HG03135 (cell line): ENCODE measurements around the gene PPP2R5A.
"Not testable (repeated sequence)": the region's sequence is repeated elsewhere in the genome, so short reads cannot be mapped to it uniquely, and the experiment has no call there.

ENCODE experiments used
- ATAC-seq: cut with Tn5 transposase; IDR thresholded peaks from one replicate; pipeline ENCODE4 v1.9.1; 2021; ENCODE audit warnings: mild to moderate bottlenecking, moderate library complexity; ENCODE audit not compliant: unreplicated experiment

The PPP2R5A gene

DNA sequence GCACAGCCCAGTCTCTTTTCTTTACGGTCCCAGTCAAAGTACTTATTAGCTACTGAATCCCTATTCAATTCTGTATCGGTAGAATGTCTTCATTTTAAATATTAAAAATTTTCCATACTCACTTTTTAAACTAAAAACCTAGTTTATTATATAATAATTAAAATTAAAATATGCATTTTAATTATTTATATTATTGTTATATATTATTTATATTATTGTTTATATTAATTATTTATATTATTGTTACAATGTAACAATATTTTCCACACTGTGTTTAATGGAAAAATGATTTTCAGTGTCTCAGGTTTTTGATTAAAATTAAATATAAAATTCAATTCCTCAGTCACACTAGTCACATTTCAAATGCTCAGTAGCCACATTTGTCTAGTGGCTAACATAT, 18.2 kb upstream of the PPP2R5A start:
- no peak for ATAC-seq

DNA sequence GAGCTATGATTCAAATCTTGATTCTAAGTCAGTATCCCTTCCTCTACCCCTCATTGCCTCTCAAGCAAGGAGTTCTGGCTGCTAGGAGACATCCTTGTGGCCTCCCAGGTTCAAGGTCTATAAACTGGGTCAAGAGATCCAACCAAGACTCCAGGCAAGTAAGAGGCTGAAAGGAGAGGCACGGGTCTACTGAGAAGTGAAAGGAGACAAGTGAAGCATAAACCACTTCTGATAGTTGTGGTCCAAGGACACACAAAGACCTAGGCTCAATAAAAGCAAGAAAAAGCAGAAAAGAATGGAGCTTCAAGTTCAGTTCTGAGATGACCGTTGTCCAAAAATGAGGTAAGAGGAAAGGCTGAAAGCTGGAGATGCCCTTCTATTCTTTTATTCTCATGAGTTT, 17.8 kb upstream of the PPP2R5A start:
- no peak for ATAC-seq

DNA sequence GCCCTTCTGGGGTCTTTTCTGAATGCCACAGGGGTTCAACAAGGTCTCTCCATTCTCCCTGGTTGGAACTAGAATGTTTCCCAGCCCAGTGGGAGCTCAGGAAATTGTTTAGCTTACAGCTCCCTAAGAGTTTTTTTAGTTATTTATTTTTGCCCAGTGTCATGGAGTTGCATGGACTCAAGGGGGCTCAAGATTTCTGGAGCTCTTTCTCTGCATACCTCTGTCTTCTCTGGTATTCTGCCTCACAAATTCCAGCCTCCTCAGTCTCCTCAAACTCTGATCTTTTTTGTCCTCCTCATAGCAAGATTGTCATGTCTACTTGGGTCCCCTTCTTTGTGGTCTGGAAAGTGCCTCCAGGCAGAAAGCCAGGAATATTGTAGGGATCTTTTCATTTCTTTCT, 15.9 kb upstream of the PPP2R5A start:
- ATAC-seq: no peak

DNA sequence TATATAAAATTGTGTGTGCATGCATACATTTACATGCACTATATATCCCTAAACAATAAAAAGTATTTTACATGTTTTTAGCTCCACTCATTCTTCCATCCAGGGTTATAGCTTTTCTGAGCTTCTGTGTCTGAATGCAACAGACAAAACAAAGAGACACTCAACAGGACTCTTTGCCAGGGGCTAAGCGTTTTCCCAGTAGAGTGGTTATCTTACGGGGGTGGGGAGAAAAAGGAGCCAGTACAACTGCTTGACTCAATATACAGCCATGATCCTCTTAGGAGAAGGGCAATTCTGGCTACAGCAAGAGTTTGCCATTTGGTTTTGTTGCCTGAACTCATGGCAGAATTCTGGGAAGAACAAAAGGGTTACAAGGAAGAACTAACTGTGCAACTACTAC, 14.6 kb upstream of the PPP2R5A start:
- ATAC-seq: no peak

DNA sequence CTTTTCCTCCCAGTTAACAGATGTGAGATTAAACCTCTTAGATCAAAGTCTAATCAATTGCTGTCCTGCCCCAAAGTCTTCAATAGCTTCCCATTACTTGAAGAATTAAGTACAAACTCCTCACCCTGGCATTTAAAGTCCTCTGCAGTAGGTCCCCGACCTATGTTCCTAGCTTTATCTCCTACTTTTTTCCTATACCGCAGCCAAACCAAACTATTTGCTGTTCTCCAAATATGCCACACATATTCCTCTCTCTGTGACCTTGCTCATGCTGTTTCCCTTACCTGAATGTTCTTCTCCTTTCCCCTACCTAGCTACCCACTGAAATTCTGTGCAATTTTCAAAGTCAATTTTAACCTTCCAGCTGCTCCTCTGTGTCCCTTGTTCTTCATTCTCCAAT, 14.0 kb upstream of the PPP2R5A start:
- ATAC-seq: no peak

DNA sequence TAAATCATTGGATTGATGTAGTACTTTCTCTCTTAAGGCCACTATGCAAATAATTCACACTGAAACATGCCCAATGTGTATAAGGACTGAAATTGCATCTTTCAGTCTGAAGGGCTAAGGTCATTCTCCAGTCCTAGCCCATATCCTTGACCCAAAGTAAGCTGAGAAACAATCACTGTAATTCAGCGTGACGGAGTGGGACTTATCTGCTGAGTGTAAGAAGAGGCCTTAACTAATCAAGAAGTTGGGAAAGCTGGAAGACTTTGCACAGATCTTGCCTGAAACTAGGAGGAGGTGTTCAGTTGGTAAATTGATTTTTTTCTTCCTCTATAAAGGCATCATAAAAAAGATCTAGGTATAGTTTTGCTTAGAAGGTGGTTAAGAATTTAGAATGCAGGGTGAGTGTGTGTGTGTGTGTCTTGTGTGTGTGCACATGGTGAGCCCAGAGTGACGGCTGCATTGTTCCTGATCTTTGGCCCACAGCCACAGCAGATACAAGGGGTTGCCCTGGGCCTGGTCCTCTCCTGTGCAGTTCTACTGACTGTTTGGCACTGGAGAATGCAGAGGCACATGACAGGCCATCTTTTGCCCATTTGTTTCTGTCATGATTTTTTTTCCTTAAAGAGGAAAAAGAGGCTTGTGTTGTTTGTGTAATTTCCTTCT, 13.3 kb upstream of the PPP2R5A start:
- ATAC-seq: no peak

DNA sequence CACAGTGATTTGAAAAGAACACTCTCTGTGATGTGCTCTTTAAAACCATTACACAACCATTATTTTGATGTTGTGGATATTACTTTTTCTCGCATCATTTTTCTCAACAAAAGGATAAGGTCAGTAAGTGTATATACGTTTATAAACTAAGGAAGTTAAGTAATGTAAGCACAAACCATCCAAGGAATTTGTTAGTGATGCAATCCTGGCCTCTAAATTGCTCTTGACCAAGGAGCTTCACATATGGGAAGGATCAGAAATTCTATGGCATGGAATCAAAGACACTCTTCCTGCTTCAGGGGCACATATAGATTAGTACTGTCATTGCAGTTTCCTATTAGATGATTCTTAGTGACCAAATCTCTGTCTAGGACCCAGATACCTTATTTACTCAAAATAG, 3.6 kb upstream of the PPP2R5A start:
- ATAC-seq: no peak

DNA sequence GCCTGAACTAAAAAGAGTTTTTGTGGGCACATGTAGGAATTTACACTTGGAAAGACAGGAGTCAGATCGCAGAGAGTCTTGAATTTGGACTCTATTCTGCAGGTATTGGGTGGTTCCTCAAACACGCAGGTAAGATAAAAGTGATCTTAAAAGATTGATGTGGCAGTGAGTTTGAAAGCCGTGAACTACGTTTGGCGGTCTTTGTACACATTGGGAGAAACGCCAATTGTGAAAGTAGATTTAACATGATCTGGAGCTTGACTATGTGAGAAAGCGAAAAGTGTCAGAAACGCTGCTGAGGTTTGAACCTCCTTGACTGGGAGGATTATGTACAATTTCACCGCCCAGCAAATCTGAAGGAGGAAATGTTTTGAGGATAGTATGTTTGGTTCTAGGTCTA, 1.5 kb upstream of the PPP2R5A start:
- no peak for ATAC-seq

DNA sequence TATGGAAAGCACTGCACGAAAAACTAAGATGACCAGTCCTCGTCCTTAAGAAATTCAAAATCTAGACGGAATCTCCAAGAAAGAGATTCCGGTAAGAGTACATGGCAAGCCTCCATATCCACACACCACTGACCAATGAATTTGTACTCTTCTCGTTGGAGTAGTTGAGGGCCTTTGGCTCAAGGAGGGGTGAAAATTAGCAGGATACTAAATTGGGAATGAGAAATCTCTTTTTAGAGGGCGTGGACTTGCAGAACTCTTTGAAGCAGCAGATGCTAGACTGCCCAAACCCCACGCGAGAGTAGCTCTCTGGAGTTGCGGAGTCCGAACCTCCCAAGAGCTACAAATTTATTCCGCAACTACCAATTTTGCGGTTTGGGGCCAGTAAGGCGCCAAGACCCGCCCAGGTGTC, 872 bp upstream of the PPP2R5A start:
- no peak for ATAC-seq

DNA sequence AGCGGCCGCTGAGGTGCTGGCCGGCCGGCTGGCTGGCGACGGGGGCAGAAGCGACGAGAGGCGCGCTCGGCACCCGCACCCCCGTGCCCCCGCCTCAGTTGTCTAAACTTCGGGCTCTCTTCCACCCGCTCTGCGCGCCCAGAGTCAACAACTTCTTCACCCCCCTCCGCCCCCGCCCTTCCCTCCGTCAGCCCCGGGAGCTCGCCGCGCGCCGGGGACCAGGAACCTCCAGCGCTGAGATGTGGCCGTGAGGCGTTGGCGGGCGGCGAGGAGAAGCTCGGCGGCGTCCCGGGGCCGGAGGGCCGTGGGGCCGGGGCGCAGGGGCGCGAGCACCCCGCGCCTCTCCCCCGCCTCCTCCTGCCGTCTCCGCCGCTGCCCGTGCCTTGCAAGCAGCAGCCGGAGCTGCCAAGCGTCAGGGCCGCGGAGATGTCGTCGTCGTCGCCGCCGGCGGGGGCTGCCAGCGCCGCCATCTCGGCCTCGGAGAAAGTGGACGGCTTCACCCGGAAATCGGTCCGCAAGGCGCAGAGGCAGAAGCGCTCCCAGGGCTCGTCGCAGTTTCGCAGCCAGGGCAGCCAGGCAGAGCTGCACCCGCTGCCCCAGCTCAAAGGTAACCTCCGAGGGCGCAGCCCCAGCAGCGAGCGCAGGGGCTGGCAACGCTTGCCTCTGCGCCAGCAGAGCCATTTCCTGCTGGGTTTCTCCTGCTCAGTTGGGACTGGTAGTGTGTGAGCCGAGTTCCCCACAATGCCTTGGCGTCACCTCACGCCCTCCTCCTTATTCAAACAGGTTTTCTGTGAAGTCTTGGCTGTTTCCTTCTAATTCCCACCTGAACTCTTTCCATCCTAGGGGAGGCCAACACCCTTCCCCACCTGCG, 710 bp downstream of the PPP2R5A start:
- peak; percentile 13 for ATAC-seq

DNA sequence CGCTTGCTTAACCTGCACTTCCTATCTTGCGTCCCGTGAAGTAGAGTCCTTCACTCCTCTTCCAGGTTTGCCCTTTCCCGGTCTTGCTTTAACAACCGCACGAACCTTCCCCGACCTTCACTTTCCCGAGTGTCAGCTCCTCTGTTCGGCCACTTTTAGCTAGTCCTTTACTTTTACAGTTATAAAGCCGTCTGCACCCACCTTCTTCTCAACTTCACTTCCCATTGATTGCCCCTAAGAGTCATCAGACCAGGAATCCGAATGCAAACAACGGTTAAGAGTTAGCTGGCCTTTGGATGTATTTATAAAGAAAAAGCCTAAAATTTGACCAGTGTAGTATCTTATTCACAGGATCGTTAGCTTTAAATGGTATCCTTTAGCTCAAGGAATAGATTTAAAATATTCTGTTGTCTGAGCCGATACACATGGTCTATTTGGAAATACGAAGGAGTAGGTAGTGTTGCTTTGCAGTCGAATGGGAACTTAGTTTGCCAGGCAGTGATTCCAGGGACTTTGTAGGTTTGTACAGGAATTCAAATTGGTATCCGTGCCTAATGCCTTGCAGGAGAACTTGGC, 1.4 kb downstream of the PPP2R5A start:
- ATAC-seq: no peak

DNA sequence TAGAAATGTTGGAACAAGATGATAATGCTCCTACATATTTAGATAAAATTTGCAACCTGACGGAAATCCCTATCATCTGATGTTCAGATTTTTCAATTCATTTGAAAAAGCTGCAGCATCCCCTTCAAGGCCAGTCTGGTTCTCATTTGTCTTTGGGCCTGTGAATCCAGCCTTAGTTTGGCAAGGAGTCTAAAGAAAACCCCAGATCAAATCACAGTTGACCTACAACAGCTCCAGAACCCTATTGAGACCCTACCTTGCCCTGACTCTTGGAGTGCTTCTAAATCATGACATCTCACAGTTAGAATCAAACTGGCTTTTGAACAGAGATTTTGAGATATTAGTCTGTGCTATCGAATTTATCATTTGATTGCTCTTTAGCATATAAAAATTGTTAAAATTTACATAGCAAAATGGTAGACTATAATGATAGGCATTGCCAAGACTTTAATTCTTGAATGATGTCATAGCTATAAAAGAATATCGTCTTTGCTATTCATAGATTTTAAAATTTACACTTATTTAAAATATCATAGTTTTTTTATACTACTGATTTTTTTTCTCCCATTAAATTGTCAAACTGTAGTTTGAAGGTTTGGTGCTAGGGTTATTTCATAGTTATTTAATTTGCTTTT, 2.2 kb downstream of the PPP2R5A start:
- no peak for ATAC-seq

DNA sequence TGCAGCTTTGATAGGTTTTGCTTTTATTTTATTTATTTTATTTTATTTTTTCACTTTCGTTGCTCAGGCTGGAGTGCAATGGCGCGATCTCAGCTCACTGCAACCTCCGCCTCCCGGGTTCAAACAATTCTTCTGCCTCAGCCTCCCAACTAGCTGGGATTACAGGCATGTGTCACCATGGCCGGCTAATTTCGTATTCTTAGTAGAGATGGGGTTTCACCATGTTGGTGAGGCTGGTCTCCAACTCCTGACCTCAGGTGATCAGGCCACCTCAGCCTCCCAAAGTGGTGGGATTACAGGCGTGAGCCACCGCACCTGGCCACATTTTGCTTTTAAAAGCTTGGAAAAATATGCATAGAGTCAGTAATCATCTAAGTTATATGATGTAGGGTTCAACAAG, 2.8 kb downstream of the PPP2R5A start:
- ATAC-seq: not testable (repeated sequence)

DNA sequence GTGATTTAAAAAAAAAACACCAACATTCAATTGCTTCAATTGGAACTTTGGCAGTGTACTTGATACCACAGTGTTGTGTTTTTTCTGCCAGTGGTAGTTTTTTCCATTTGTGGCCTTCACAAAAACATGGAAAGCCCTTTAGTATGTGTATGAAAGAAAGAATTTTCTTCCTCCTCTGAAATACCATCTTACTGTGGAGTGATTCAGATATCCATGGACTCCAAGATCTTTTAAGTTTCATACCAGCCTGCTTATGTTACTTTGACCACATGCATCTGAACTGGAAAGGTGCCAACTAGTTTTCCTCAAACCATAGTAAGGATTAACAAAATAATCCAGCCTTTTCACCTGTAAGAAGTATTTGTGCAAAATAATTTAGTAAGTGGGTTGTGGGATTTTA, 3.4 kb downstream of the PPP2R5A start:
- ATAC-seq: no peak

DNA sequence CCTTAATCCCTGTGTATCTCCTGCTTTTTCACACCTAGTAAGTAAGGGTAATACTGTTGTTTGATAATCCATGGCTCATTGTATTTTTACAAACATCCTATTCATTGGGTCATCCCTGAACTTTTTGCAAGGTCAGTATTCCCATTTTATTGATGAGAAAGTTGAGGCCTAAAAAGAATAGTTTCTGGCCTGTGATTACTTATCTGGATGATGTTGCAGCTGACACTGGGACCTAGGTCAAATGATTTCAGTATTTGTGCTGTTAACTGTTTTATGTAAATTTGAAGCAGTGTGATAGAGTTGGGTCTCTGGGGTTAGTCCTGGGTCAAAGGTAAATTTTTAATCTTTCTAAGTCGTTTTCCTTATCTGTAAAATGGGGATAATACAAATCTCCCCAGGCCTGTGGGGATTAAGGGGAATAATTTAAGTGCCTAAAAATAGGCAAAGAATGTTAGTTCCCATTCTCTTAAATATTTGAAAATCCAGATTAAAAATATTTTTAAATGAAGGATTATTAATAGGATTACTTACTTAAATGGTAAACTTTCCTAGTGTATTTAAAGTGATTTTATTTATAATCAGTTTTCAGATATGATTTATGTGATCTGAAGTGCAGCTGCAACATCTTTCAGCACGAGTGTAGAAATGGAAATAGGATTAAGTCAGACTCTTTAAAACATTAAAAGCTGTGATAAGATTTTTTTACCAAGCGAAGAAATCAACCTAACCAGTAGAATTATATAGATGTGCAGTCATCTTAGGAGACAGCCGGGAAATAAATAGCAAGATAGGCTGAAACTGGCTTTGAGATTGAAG, 4.3 kb downstream of the PPP2R5A start:
- no peak for ATAC-seq

DNA sequence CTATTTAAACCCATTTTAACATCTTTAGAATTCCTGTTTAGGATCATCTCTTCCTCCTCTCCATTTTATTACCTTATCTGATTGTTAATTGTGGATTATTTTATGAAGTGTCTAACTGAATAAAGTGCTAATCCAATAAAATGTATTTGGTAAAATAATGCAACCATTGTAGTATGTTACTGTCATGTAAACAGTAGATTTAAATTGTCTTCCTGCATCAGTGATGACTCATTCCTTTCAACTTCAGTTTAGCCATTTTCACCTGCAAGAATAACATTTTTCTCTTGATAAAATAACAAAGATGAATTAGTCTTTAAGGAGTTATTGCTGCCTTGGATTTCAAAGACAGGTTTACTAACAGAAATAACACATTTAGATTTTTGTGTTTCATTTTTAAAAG, 5.4 kb downstream of the PPP2R5A start:
- ATAC-seq: no peak

DNA sequence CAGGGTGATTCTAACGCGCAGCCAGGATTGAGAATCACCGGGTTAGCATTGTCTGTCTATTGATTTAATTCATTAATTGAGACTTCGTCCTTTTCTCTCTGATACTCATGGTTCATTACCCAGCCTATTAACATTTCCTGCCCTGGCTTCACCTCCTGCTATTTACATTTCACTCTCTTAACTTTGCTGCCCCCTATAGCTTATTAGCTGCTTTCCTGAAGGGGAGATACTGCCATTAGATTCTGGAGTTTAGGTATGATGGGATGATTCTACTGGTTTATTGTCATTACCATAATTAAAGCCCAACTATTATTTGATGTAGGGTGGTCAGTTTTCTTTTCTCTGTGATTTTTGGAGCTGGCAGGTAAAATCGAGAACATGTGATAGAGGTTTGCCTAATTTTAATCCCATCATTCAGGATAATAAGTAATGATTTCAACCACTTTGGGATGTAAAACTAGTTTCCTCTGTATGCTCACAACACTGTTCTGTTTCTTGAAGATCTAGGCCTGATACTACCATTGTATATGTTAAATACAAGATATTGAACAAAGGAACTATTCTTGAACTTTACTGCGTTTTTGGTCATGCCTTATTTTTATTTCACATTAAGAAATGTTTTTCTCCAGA, 6.4 kb downstream of the PPP2R5A start:
- peak; percentile 56 for ATAC-seq

DNA sequence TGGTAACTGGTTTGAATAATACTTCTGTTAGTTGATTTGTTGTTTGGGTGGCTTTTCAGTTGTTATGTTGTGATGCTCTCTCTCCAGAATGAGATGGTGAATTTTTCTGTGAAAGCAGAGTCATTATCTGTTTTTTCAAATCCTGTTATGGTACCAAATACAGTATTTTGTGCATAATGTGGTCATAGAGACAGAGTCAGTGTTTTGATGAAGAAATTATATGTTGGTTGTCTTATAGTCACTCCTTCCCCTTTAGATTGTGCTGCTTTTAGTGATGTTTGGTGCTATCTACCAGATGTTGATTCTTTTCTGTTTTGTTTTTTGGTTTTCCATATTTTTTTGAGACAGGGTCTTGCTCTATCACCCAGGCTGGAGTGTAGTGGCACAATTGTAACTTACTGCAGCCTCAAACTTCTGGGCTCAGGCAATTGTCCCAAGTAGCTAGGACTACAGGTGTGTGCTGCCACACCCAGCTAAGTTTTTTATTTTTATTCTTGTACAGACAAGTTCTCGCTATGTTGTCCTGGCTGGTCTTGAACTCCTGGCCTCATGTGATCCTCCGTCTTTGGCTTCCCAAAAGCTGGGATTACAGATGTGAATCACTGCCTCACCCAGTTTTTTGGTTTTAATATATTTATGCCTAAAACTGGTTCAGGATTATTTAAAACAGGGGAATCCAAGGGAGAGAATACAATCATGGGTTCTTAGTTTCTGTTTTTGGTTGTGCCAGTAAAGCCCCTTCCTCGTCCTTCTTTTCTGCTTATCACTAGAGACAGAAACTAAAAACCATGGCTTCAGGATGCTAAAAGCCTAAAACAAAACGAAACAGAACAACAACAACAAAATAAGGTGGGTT, 7.3 kb downstream of the PPP2R5A start:
- no peak for ATAC-seq

DNA sequence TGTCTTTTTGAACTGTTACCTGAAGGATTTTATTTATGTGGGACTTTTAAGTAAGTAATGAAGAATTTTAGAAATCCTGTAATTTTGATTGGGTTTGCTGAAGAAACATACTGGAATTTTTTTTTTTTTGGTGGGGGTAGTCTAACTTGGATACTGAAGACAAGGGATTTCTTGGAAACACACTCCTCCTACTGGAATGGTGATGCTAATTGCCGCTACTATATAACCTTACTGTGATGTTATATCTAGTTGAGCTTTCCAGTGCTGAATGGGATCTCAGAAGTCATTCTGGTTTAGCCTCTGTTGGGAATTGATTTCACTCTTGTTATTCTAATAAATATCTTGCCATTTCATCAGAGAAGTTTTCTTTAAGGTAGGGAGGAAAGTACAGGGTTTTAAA, 8.4 kb downstream of the PPP2R5A start:
- no peak for ATAC-seq
